Activated CD8-positive, alpha-beta T cell treated with anti-CD3 and anti-CD28 coated beads for 36 hours (primary cell): ENCODE data around the gene MRPS6. TPM values are rescaled to one million over a fixed set of nuclear protein-coding genes. Genes with fewer than 3 reads are reported as not detected.

Experiments
- ATAC-seq: fragments of 200-7000 bp; cut with Tn5 transposase; one replicate; pipeline ENCODE4 v1.10.0; 2021; ENCODE audit warnings: mild to moderate bottlenecking, moderate library complexity
- CTCF ChIA-PET: fragments of 350-600 bp; sonication (Branson Sonifier 250); formaldehyde crosslinking; loops from one replicate; lab custom pipeline; 2021; ENCODE audit warnings: antibody characterized with exemption; lab: Charles Lee
- POLR2A ChIA-PET: fragments of 350-600 bp; sonication (Branson Sonifier 250); formaldehyde crosslinking; loops from one replicate; lab custom pipeline; 2021; ENCODE audit warnings: antibody characterized with exemption; lab: Charles Lee
- DNase-seq: peaks from one replicate; pipeline ENCODE4 v3.0.0-alpha.2; 2020
- H3K27ac Mint-ChIP-seq: one replicate; pipeline ENCODE4 v1.8.0; 2021; ENCODE audit warnings: mild to moderate bottlenecking, mixed read lengths
- H3K27me3 Mint-ChIP-seq: one replicate; pipeline ENCODE4 v1.8.0; 2021; ENCODE audit warnings: mixed read lengths
- H3K36me3 Mint-ChIP-seq: one replicate; pipeline ENCODE4 v1.8.0; 2021; ENCODE audit warnings: low read depth, mixed read lengths
- H3K4me1 Mint-ChIP-seq: one replicate; pipeline ENCODE4 v1.8.0; 2021; ENCODE audit warnings: low read depth, mixed read lengths
- H3K4me3 Mint-ChIP-seq: one replicate; pipeline ENCODE4 v1.8.0; 2021; ENCODE audit warnings: mild to moderate bottlenecking, moderate library complexity, mixed read lengths
- H3K9me3 Mint-ChIP-seq: one replicate; pipeline ENCODE4 v1.8.0; 2021; ENCODE audit warnings: mixed read lengths
- intact Hi-C: fragments of 100-400 bp; cut with micrococcal nuclease; formaldehyde crosslinking; loops from one replicate; pipeline ENCODE4 v1.10.0; 2022
- total RNA-seq, 2 experiments: library from RNA; stranded (reverse); gene quantifications; one replicate each; pipeline ENCODE4 v1.2.3, GENCODE V29; 2021
- TF ChIP-seq, protein P1 (sequence below): fragments of 200-600 bp; IDR thresholded peaks from one replicate; pipeline ENCODE4 v1.8.0; 2022; ENCODE audit warnings: antibody characterized with exemption, mild to moderate bottlenecking

Gene MRPS6
- total RNA-seq, 2 experiments from 2014 or later = 93.9 to 95.2 TPM

DNA sequence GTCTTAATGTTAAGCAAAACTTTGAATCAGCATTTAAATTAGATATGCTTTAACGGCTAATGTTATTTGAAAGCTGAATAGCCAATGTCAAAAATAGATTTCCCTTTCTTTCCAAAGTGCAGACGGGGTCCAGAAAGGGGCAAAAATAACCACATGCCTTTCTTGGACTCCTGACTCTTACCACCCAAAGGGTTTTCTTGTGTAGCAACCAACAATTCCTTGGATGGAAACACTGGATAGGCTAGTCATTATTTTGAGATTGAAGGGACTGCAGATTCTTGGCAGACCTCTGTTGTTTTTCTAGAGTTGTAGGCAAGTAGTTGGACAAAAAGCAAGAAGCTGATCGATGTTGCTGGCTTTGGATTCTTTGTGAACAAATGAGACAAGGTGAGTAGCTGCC is 107.0 kb downstream of the MRPS6 start:
- Mint-ChIP-seq H3K4me3 (no peak overlapping the region), H3K36me3 (no peaks in the 10 kb centered on the region), H3K9me3 (no peaks in the 10 kb centered on the region), H3K4me1 (no peaks in the 10 kb centered on the region), H3K27me3 (no peaks in the 10 kb centered on the region), H3K27ac (no peak overlapping the region)
- ChIA-PET POLR2A (no interaction called here), CTCF (interaction anchor here (1.0 kb wide), 1 partner anchor 256 kb away, joined by 4 read pairs; no protein-coding TSS in a partner anchor)
- DNase-seq (no peak), ATAC-seq (no peak)
- TF ChIP-seq, protein P1, sequence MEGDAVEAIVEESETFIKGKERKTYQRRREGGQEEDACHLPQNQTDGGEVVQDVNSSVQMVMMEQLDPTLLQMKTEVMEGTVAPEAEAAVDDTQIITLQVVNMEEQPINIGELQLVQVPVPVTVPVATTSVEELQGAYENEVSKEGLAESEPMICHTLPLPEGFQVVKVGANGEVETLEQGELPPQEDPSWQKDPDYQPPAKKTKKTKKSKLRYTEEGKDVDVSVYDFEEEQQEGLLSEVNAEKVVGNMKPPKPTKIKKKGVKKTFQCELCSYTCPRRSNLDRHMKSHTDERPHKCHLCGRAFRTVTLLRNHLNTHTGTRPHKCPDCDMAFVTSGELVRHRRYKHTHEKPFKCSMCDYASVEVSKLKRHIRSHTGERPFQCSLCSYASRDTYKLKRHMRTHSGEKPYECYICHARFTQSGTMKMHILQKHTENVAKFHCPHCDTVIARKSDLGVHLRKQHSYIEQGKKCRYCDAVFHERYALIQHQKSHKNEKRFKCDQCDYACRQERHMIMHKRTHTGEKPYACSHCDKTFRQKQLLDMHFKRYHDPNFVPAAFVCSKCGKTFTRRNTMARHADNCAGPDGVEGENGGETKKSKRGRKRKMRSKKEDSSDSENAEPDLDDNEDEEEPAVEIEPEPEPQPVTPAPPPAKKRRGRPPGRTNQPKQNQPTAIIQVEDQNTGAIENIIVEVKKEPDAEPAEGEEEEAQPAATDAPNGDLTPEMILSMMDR = no peak
- intact Hi-C loops = no loop called here

DNA sequence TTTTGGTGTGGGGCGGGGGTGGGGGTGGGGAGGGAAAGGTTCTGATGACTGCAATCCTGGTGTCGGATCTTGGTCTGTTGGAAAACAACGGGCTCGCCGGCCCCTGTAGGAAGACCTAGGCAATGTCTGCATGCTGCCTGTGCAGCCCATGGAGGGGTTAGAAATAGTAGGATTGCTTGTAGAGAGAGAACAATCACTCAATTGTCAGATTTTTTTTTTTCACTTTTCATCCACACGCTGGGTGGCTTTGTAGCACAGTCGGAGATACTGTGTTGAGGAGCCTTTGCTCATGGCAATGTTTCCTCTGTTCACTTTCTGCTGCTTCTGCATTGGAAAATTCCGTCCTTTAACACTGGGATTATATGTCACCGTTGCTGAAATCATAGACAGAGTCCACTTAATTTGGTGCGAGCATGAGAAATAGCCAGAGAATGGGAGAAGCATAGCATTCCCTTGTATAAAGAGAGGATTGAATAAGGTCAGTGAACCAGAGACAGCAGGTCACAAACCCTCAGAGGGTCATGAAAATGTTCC is 107.5 kb downstream of the MRPS6 start:
- no peak for DNase-seq
- H3K36me3 Mint-ChIP-seq = no peaks in the 10 kb centered on the region
- intact Hi-C loops = no loop called here
- no peak overlapping the region for H3K27ac Mint-ChIP-seq
- H3K27me3 Mint-ChIP-seq = no peaks in the 10 kb centered on the region
- H3K4me1 Mint-ChIP-seq = no peaks in the 10 kb centered on the region
- no peak overlapping the region for H3K4me3 Mint-ChIP-seq
- ChIA-PET POLR2A (no interaction called here), CTCF (interaction anchor here (1.6 kb wide), 1 partner anchor 257 kb away, joined by 4 read pairs; no protein-coding TSS in a partner anchor)
- no peaks in the 10 kb centered on the region for H3K9me3 Mint-ChIP-seq
- ATAC-seq = no peak
- TF ChIP-seq, protein P1 = no peak

DNA sequence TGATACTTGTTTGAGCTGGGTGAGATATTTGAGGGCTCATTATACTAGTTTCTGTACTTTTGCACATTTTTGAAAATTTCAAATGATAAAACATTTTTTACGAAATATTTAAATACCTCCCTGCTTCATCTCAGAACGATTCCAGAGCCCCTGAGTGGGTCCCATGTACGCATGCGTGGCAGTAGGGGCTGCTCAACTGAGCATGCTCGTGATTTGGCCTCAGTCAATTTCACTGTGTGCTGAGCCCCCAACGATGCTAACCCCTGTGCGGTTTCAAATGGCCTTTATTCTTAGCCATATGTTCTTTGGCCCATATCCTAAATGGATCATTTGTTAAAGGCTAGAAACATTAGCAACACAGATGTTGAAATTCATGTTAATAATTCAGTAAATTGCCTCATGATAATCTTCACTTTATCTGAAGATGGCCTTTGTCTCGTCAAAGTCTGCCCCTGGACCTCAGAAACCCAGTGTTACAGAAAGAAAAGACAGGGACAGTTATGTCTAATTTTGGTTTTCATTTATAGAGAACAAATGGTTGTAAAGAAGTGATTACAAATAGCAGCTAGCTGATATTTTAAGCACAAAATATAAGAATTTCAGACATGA is 108.2 kb downstream of the MRPS6 start:
- ATAC-seq = no peak

DNA sequence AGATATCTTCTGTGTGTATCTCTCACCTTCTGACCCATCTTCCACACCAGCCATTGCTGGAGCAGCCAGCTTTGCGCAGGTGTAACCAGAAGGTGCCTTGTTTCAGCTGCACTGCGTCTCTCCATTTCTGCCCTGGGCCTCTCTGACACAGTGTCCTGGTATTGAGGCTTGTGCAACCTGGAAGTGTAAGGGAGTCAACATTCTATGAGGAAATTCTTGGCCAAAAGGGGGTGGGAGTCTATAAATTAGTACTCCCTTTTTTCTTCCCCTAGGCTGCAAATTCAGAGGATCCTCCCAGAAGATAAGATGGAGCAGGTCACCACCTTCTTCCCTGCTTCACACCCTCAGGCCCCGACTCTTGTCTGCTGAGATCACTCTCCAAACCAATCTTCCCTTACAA is 109.1 kb downstream of the MRPS6 start:
- intact Hi-C loops = no loop called here
- no peaks in the 10 kb centered on the region for H3K9me3 Mint-ChIP-seq
- ATAC-seq = no peak
- no peak overlapping the region for H3K4me3 Mint-ChIP-seq
- DNase-seq = no peak
- no peak overlapping the region for H3K27ac Mint-ChIP-seq
- TF ChIP-seq, protein P1 = no peak
- POLR2A ChIA-PET = no interaction called here
- H3K27me3 Mint-ChIP-seq = no peaks in the 10 kb centered on the region
- H3K4me1 Mint-ChIP-seq = no peaks in the 10 kb centered on the region
- CTCF ChIA-PET = interaction anchor here (1.6 kb wide), 1 partner anchor 258 kb away, joined by 4 read pairs; no protein-coding TSS in a partner anchor
- H3K36me3 Mint-ChIP-seq = no peaks in the 10 kb centered on the region

More for the DNA sequence above, 108.2 kb downstream of the MRPS6 start:
- intact Hi-C loops = no loop called here
- no peaks in the 10 kb centered on the region for H3K36me3 Mint-ChIP-seq
- H3K4me1 Mint-ChIP-seq = no peaks in the 10 kb centered on the region
- H3K27ac Mint-ChIP-seq = no peak overlapping the region
- DNase-seq = no peak
- ChIA-PET CTCF (interaction anchor here (1.6 kb wide), 1 partner anchor 257 kb away, joined by 4 read pairs; no protein-coding TSS in a partner anchor), POLR2A (no interaction called here)
- no peak overlapping the region for H3K4me3 Mint-ChIP-seq
- TF ChIP-seq, protein P1 = no peak
- no peaks in the 10 kb centered on the region for H3K9me3 Mint-ChIP-seq
- H3K27me3 Mint-ChIP-seq = no peaks in the 10 kb centered on the region

DNA sequence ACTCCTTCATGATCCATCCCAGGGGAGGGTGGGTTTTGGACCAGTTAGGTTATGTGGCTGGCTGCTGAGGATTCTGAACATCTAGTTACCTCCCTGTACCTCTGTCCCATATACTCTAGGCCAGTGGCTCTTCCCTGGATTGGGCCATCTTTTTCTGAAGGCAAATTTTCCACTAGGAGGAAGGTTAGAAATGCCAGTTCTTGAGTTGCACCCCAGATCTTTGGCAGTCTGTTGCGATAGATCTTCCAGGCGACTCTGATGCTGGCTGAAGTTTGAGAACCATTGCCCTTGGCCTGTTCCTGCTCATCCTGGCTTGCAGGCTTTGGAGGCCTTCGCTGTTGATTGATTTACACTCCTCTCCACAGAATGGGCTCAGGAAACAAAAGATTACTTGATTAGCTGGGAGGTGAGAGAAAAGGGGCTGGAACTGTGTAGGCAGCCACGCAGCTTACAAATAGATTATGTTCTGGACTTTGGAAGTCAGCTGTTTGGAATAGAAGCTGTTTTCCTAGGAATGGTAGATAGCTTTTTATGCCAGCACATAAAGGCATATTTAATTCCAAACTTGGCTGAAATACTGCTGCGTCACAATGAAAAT is 110.1 kb downstream of the MRPS6 start:
- no peaks in the 10 kb centered on the region for H3K27me3 Mint-ChIP-seq
- no peaks in the 10 kb centered on the region for H3K4me1 Mint-ChIP-seq
- no peaks in the 10 kb centered on the region for H3K36me3 Mint-ChIP-seq
- ChIA-PET CTCF (no interaction called here), POLR2A (no interaction called here)
- TF ChIP-seq, protein P1 = no peak
- DNase-seq (no peak), ATAC-seq (no peak)
- no peak overlapping the region for H3K27ac Mint-ChIP-seq
- H3K9me3 Mint-ChIP-seq = no peaks in the 10 kb centered on the region
- H3K4me3 Mint-ChIP-seq = no peak overlapping the region
- intact Hi-C loops = no loop called here
